ENCODE data around the gene DGKQ. TPM values are rescaled to one million over a fixed set of nuclear protein-coding genes. Genes with fewer than 3 reads are reported as not detected.
"Not testable (repeated sequence)": the region's sequence is repeated elsewhere in the genome, so short reads cannot be mapped to it uniquely, and the experiment has no call there.

DGKQ gene
- total and polyA plus RNA-seq, 7 donors = 2.2 to 3.9 (median 2.8) TPM

GRCh38 chr4:999882-1000425 is 26.6 kb upstream of the DGKQ start:
- no peak for ATAC-seq
- no peaks in the 10 kb centered on the region for H3K9me3 ChIP-seq
- intact Hi-C loops (cut with DNase I) = loop anchor here in 1 of 2 donors (10.0 kb wide), 1 partner anchor 265 kb away; no protein-coding TSS in a partner anchor
- no peak for DNase-seq
- no peak overlapping the region for H3K27ac ChIP-seq
- no peak overlapping the region for H3K4me3 ChIP-seq
- H3K4me1 ChIP-seq = peaks cover 11% of the 10 kb centered on the region
- H3K36me3 ChIP-seq (ENCODE audit: insufficient read depth in 1 of 2, low read depth in 1 of 2) = no peaks in the 10 kb centered on the region
- no peak for TF ChIP-seq CTCF (IDR thresholded peaks at IDR 0.05)
- 44 to 46% (median 45%) methylated on average over 18 of the region's 18 CpGs for WGBS, 3 donors
- peaks cover 0 to 90% (median 54%) of the 10 kb centered on the region in 3 donors for H3K27me3 ChIP-seq (ENCODE audit: insufficient read depth in 3 of 3, low read length in 2 of 3)

GRCh38 chr4:999240-999863 is 26.0 kb upstream of the DGKQ start:
- not testable (repeated sequence) for H3K27ac ChIP-seq; H3K4me3 ChIP-seq; DNase-seq; H3K36me3 ChIP-seq (ENCODE audit: insufficient read depth in 1 of 2, low read depth in 1 of 2); H3K9me3 ChIP-seq; ATAC-seq
- intact Hi-C loops (cut with DNase I) = loop anchor here in 1 of 2 donors (10.0 kb wide), 1 partner anchor 265 kb away; no protein-coding TSS in a partner anchor
- Histone ChIP-seq H3K4me1 (peaks cover 11% of the 10 kb centered on the region), H3K27me3 (ENCODE audit: insufficient read depth in 3 of 3, low read length in 2 of 3) (peaks cover 0 to 84% (median 50%) of the 10 kb centered on the region in 3 donors)
- 23 to 36% (median 33%) methylated on average over 14 to 17 of the region's 21 CpGs for WGBS, 3 donors

GRCh38 chr4:998096-998691 is 24.8 kb upstream of the DGKQ start:
- 33 to 37% (median 36%) methylated on average over 7 to 12 of the region's 12 CpGs for WGBS, 3 donors
- ATAC-seq (peak in 2 of 4 donors; percentile 6 to 25), DNase-seq (no peak)
- Histone ChIP-seq H3K27me3 (ENCODE audit: insufficient read depth in 3 of 3, low read length in 2 of 3) (peaks cover 0 to 72% (median 41%) of the 10 kb centered on the region in 3 donors), H3K4me1 (peaks cover 11% of the 10 kb centered on the region), H3K4me3 (no peak overlapping the region), H3K9me3 (no peaks in the 10 kb centered on the region), H3K27ac (no peak overlapping the region), H3K36me3 (ENCODE audit: insufficient read depth in 1 of 2, low read depth in 1 of 2) (no peaks in the 10 kb centered on the region)
- intact Hi-C loops (cut with DNase I) = loop anchor here in 1 of 2 donors (10.0 kb wide), 1 partner anchor 263 kb away; no protein-coding TSS in a partner anchor
- TF ChIP-seq CTCF (IDR thresholded peaks at IDR 0.05) = no peak

DNA sequence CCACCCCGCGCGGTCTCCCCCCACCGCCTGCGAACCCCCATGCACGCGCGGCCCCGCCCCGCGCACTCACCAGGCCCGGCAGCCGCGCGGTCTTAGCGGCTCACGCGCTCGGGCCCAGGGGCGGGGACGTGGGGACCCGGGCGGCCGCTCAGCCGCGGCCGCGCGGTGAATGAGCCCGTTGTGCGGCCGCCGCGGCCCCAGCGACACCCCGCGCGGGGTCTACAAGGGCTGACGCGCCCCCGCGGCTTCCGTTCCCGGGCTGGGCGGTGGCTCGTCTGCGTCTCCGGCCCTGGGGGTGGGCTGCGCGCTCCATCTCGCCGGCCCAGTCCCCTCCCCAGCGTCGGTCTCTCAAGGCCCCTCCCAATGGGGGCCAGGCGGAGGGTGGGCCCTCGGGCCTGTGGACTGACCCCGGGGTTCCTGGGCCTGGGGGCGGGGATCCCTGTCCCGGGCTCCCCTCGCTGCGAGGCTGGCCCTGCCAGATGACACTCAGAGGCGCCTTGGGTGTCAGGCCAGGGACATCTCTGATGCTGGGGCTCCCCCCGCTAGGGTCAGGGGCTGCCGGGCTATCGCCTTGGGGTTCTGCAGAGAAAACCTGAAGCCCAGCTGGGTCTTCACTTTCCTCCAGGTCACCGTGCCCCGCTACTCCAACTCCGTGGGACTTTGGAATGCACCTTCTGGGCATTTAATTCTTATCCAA is 24.2 kb upstream of the DGKQ start:
- 2 to 3% (median 3%) methylated on average over 27 to 68 of the region's 68 CpGs for WGBS, 3 donors
- peak; percentile 23 to 48 (median 40) for ATAC-seq
- no peak overlapping the region for H3K27ac ChIP-seq
- no peaks in the 10 kb centered on the region for H3K9me3 ChIP-seq
- peaks cover 0 to 65% (median 36%) of the 10 kb centered on the region in 3 donors for H3K27me3 ChIP-seq (ENCODE audit: insufficient read depth in 3 of 3, low read length in 2 of 3)
- H3K36me3 ChIP-seq (ENCODE audit: insufficient read depth in 1 of 2, low read depth in 1 of 2) = no peaks in the 10 kb centered on the region
- intact Hi-C loops (cut with DNase I) = loop anchor here in 1 of 2 donors (10.0 kb wide), 1 partner anchor 263 kb away; no protein-coding TSS in a partner anchor
- H3K4me3 ChIP-seq = peak overlapping the region; percentile 52
- H3K4me1 ChIP-seq = peaks cover 11% of the 10 kb centered on the region
- no peak for DNase-seq
- no peak for TF ChIP-seq CTCF (IDR thresholded peaks at IDR 0.05)
